Activated CD4-positive, alpha-beta T cell treated with anti-CD3 and anti-CD28 coated beads, Interleukin-2, amount 10 ng/mL, durations not matched to agents 24 days and 14 days (primary cell): ENCODE measurements around the gene NDST1. TPM values are rescaled to one million over a fixed set of nuclear protein-coding genes. Genes with fewer than 3 reads are reported as not detected.

Experiments used
- DNase-seq: peaks from one replicate; pipeline ENCODE4 v3.0.0; 2022
- H3K27ac Mint-ChIP-seq: one replicate; pipeline ENCODE4 v1.8.0; 2022; ENCODE audit warnings: mild to moderate bottlenecking, mixed read lengths
- H3K27me3 Mint-ChIP-seq: one replicate; pipeline ENCODE4 v1.8.0; 2022; ENCODE audit warnings: mixed read lengths
- H3K36me3 Mint-ChIP-seq: one replicate; pipeline ENCODE4 v1.8.0; 2022; ENCODE audit warnings: low read depth, mild to moderate bottlenecking, mixed read lengths
- H3K4me1 Mint-ChIP-seq: one replicate; pipeline ENCODE4 v1.8.0; 2021; ENCODE audit warnings: mixed read lengths
- H3K4me3 Mint-ChIP-seq: one replicate; pipeline ENCODE4 v1.8.0; 2022; ENCODE audit warnings: mild to moderate bottlenecking, moderate library complexity, mixed read lengths
- H3K9me3 Mint-ChIP-seq: one replicate; pipeline ENCODE4 v1.8.0; 2021; ENCODE audit warnings: mixed read lengths
- intact Hi-C: fragments of 100-400 bp; cut with micrococcal nuclease; formaldehyde crosslinking; loops from one replicate; pipeline ENCODE4 v1.15.1; 2023
- total RNA-seq: library from RNA; stranded (reverse); gene quantifications from 2 replicates; pipeline ENCODE4 v1.2.3, GENCODE V29; 2022

The NDST1 gene
- total RNA-seq, 1 donor from 2014 or later: 2.8 TPM

DNA sequence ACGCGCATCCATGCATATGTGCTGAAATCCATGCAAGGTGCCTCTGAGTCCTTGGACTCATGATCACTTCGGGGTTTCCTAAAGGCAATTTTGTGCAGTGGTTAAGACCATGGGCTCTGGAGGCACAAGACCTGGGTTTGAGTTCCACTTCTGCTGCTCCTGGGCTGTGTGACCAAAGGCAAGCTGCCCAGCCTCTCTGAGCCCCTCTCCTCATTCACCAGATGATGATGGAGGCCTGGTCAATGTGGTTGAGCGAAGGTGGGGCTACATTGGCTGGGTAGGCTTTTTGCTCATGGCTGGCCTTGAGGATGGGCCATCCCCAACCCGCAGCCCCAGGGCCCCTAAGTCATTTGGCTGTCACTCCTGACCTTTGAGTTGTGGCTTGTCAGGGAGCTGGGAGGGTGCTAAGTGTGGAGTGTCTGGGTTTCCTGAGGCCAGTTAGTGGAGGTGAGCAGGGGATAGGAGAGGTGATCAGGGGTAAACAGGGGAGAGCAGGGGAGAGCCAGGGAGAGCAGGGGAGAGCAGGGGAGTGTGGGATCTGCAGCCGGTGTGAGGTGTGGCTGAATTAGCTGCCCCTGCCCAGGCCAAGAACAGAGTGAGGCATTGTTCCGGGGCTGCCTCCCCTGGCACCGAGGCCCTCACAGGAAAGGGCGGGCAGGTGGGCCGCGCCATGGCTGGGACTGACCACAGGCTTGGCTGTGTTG, 68.0 kb downstream of the NDST1 start:
- H3K4me3 Mint-ChIP-seq: no peak overlapping the region
- H3K27ac Mint-ChIP-seq: no peak overlapping the region
- no peak for DNase-seq
- no peaks in the 10 kb centered on the region for H3K9me3 Mint-ChIP-seq
- no peaks in the 10 kb centered on the region for H3K4me1 Mint-ChIP-seq
- peaks cover 4% of the 10 kb centered on the region for H3K27me3 Mint-ChIP-seq
- no peaks in the 10 kb centered on the region for H3K36me3 Mint-ChIP-seq
- intact Hi-C loops: no loop called here

GRCh38 chr5:150576449-150576949, 68.6 kb downstream of the NDST1 start:
- no peak overlapping the region for H3K4me3 Mint-ChIP-seq
- H3K9me3 Mint-ChIP-seq: no peaks in the 10 kb centered on the region
- H3K36me3 Mint-ChIP-seq: no peaks in the 10 kb centered on the region
- peaks cover 7% of the 10 kb centered on the region for H3K27me3 Mint-ChIP-seq
- DNase-seq: no peak
- intact Hi-C loops: no loop called here
- H3K27ac Mint-ChIP-seq: no peak overlapping the region
- H3K4me1 Mint-ChIP-seq: no peaks in the 10 kb centered on the region

GRCh38 chr5:150577378-150578139, 69.6 kb downstream of the NDST1 start:
- no peak for DNase-seq
- Mint-ChIP-seq H3K27ac (no peak overlapping the region), H3K9me3 (no peaks in the 10 kb centered on the region), H3K4me3 (no peak overlapping the region), H3K4me1 (no peaks in the 10 kb centered on the region), H3K36me3 (no peaks in the 10 kb centered on the region), H3K27me3 (peaks cover 13% of the 10 kb centered on the region)
- intact Hi-C loops: no loop called here

DNA sequence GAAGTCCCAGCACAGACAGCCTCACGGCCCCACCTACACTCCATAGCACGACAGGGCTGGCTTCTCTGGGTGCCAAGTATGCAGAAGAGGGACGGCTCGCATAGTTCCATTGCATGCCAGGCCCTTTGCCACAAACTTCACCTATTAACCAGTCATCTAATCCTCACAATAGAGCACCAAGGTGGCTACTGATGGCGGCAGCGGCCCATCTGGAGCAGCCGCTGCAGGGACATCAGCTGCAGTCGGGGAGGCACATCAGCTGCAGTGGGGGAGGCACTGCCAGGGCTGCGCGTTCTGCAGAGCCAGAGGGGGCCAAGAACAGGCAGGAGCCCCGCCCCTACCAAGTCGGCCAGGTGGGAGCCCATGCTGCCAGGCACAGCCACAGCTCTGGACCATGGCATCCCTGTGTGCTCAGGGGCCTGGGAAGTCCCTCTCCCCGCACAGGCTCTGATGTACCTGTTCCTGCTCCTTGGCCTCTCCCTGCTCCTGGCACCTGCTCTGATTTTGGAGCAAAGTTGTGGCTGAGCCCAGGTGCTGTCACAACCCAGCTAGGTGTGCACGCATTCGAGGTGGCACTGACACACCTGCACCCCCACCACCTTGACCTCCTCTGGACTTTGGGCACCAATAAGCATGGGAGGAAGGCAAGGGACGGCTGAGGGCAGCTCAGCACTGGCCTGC, 71.0 kb downstream of the NDST1 start:
- H3K27me3 Mint-ChIP-seq: peaks cover 19% of the 10 kb centered on the region
- no peaks in the 10 kb centered on the region for H3K4me1 Mint-ChIP-seq
- H3K9me3 Mint-ChIP-seq: no peaks in the 10 kb centered on the region
- H3K36me3 Mint-ChIP-seq: no peaks in the 10 kb centered on the region
- H3K4me3 Mint-ChIP-seq: no peak overlapping the region
- no peak overlapping the region for H3K27ac Mint-ChIP-seq
- intact Hi-C loops: no loop called here
- DNase-seq: no peak

- Mint-ChIP-seq H3K36me3 (no peaks in the 10 kb centered on the region), H3K4me3 (no peak overlapping the region), H3K27me3 (peaks cover 19% of the 10 kb centered on the region), H3K9me3 (no peaks in the 10 kb centered on the region), H3K4me1 (no peaks in the 10 kb centered on the region), H3K27ac (no peak overlapping the region)
- DNase-seq: no peak
- intact Hi-C loops: no loop called here
Observed at GRCh38 chr5:150579462-150580400, 71.8 kb downstream of the NDST1 start.

DNA sequence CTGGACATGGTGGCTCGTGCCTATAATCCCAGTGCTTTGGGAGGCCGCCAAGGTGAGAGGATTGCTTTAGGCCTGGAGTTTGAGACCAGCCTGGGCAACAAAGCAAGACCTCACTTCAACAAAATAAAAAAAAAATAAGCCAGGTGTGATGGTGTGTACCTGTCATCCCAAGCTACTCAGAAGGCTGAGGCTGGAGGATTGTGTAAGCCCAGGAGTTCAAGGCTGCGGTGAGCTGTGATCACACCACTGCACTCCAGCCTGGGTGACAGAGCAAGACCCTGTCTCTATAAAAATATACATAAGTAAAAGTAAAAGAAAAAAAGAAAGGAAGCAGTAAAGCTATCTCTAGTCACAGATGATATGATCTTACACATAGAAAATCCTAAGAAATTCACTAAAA, 73.0 kb downstream of the NDST1 start:
- H3K4me1 Mint-ChIP-seq: no peaks in the 10 kb centered on the region
- no peak overlapping the region for H3K27ac Mint-ChIP-seq
- H3K9me3 Mint-ChIP-seq: no peaks in the 10 kb centered on the region
- H3K4me3 Mint-ChIP-seq: no peak overlapping the region
- no peak for DNase-seq
- H3K36me3 Mint-ChIP-seq: no peaks in the 10 kb centered on the region
- H3K27me3 Mint-ChIP-seq: peaks cover 19% of the 10 kb centered on the region
- intact Hi-C loops: no loop called here

DNA sequence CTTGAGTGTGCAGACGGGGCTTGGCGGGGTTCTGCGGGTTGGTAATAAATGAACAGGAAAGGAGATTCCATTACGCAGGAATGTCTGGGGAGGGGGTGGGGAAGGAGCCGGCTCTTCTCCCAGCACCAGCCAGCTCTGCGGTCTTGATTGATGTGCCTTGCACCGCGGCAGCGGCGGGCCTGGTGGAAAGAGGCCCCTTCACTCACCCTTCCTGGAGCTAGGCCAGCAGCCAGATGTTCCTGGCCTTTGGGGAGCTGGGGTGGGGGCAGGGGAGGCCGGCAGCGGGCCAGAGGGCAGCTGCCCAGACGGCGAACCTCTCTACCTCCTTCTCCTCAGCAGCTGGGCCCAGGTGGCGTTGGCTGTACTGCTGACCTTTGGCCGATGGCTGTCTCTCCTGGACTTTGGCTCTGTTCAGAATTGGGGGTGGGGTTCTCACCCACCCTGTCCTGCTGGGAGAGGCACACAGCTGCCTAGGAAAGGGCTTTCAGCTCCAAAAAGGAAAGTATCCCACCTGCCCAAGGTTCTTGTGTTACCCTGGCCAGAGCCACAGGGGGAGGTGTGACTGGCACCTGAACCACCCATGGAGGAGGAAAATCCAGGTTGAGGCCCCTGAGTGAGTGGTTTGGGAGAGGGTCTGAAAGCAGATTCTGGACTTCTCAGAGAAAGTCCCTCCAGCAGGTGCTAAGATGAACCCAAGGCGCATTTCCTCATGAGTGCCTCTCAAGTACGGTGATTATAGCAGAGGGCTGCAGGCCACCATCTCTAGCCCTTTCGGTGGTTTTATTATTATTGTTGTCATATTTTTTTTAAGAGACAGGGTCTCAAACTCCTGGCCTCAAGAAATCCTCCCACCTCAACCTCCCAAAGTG, 74.5 kb downstream of the NDST1 start:
- Mint-ChIP-seq H3K27ac (no peak overlapping the region), H3K4me1 (no peaks in the 10 kb centered on the region), H3K27me3 (peaks cover 19% of the 10 kb centered on the region), H3K36me3 (no peaks in the 10 kb centered on the region), H3K4me3 (no peak overlapping the region), H3K9me3 (no peaks in the 10 kb centered on the region)
- intact Hi-C loops: no loop called here
- DNase-seq: no peak

DNA sequence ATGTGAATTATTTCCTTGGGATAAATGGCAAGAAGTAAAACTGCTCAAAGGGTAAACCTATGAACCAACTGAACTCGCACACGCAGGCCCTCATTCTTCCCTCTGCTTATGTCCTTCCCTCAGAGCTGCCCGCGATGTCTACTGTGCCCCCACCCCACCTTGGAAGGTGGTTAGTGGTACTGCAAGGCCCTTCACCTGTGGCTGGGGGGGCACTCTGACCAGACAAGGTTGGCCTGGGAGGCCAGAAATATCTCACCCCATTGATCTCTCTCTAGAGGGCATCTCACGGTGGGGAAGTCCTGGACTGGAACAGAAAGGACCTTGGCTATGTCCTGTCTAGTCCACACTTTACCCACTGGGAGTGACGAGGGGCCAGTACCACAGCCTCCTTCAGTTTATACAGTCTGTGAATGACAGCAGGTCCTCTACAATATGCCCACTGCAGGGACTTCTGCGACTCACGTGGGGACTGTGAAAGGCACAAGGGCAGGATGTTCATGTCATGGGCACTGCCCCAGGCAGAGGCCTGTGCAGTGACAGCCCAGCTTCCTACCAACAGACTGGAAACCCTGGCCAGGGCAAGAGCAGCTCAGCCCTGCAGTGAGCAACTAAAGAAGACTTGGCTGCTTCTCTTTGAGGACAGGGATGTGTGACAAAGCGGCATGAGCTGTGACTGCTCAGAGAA, 75.8 kb downstream of the NDST1 start:
- Mint-ChIP-seq H3K36me3 (no peaks in the 10 kb centered on the region), H3K4me1 (no peaks in the 10 kb centered on the region), H3K9me3 (no peaks in the 10 kb centered on the region), H3K27me3 (peaks cover 19% of the 10 kb centered on the region), H3K4me3 (no peak overlapping the region), H3K27ac (no peak overlapping the region)
- intact Hi-C loops: no loop called here
- DNase-seq: no peak

DNA sequence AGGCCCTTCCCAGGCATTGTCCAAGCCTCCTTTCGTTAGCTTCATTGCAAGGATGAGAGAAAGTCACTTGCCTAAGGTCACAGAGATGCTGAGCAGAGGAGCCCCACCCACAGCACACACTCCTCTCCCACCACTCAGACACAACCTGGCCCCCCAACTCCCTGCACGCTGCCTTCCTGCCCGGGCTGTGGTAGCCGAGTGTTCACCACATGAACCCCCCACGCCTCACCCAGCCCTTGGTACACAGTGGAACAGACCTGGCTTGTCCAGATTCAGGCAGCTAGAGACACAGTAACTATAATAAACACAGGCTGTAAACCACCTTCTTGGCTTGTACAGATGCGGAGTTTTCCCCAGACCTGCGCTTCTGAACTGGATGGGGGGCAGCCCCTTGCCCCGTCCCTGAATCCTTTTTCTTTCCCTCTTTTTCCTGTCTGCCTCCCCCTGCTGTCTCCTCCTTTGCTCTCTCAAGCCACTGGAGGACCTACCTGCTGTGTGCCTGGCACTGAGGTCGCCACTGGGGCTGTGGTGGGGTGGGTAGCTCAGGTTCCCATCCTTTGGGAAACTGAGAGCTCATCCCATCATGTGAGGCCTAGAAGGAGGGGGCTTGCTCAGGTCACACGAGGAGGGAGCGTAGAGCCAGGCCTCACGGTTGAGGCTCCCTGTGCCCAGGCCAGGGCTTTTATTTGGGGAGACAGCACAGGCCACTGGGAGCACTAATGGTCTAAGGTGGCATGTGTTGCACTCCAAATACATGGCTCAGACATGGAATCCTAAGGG, 76.8 kb downstream of the NDST1 start:
- no peak overlapping the region for H3K4me3 Mint-ChIP-seq
- DNase-seq: no peak
- intact Hi-C loops: no loop called here
- no peak overlapping the region for H3K27ac Mint-ChIP-seq
- no peaks in the 10 kb centered on the region for H3K36me3 Mint-ChIP-seq
- H3K9me3 Mint-ChIP-seq: no peaks in the 10 kb centered on the region
- peaks cover 19% of the 10 kb centered on the region for H3K27me3 Mint-ChIP-seq
- H3K4me1 Mint-ChIP-seq: no peaks in the 10 kb centered on the region

DNA sequence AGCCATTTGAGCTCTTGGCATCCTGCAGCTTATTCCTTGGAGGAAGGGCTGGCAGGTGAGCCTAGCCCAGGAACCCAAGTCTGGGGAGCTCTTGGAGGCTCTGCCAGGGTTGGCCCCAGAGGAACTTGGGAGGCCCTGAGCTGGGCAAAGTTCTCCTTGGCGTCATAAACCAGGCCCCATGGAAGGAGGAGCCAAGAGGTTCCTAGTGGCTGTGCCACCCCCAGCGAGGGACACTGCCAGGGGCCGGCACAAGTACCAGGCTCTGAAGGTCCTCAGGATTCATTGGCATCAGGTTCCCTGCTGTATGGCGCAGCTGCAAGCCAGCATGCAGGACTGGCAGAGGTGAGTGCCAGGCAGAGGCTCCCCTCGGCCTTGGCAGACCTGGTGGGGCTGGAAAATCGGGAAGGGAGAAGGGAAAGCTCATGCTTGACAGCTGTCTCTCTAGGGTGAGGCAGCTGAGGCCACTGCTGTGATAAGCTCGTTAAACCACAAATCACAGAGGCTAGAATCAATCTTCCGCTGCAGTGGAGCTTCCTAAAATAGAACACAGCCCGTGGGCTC, 77.9 kb downstream of the NDST1 start:
- no peaks in the 10 kb centered on the region for H3K4me1 Mint-ChIP-seq
- no peak overlapping the region for H3K4me3 Mint-ChIP-seq
- H3K27me3 Mint-ChIP-seq: peaks cover 15% of the 10 kb centered on the region
- no peak for DNase-seq
- H3K9me3 Mint-ChIP-seq: no peaks in the 10 kb centered on the region
- intact Hi-C loops: no loop called here
- H3K27ac Mint-ChIP-seq: no peak overlapping the region
- H3K36me3 Mint-ChIP-seq: no peaks in the 10 kb centered on the region

- H3K4me1 Mint-ChIP-seq: no peaks in the 10 kb centered on the region
- no peaks in the 10 kb centered on the region for H3K36me3 Mint-ChIP-seq
- intact Hi-C loops: no loop called here
- H3K27ac Mint-ChIP-seq: no peak overlapping the region
- no peak overlapping the region for H3K4me3 Mint-ChIP-seq
- DNase-seq: no peak
- H3K27me3 Mint-ChIP-seq: peaks cover 7% of the 10 kb centered on the region
- no peaks in the 10 kb centered on the region for H3K9me3 Mint-ChIP-seq
Observed at GRCh38 chr5:150587016-150587415, 79.1 kb downstream of the NDST1 start.
